Rectal smooth muscle tissue (tissue), 1 donor: ENCODE data around the gene PTPN2.
"Not testable (repeated sequence)": the region's sequence is repeated elsewhere in the genome, so short reads cannot be mapped to it uniquely, and the experiment has no call there.

ENCODE experiments used
- H3K27ac ChIP-seq: one replicate; pipeline ENCODE4 v1.7.0; 2013; ENCODE audit warnings: low read depth, low read length, inconsistent platforms
- H3K27me3 ChIP-seq: one replicate; pipeline ENCODE4 v1.7.0; 2013; ENCODE audit warnings: low read length; ENCODE audit not compliant: control insufficient read depth, insufficient read depth
- H3K36me3 ChIP-seq: one replicate; pipeline ENCODE4 v1.7.0; 2013; ENCODE audit warnings: low read length; ENCODE audit not compliant: control insufficient read depth, insufficient read depth
- H3K4me1 ChIP-seq: one replicate; pipeline ENCODE4 v1.7.0; 2013; ENCODE audit warnings: low read length; ENCODE audit not compliant: control insufficient read depth, insufficient read depth
- H3K4me3 ChIP-seq: one replicate; pipeline ENCODE4 v1.7.0; 2013; ENCODE audit warnings: low read length
- H3K9ac ChIP-seq: one replicate; pipeline ENCODE4 v1.7.0; 2013; ENCODE audit warnings: low read length

PTPN2 gene

DNA sequence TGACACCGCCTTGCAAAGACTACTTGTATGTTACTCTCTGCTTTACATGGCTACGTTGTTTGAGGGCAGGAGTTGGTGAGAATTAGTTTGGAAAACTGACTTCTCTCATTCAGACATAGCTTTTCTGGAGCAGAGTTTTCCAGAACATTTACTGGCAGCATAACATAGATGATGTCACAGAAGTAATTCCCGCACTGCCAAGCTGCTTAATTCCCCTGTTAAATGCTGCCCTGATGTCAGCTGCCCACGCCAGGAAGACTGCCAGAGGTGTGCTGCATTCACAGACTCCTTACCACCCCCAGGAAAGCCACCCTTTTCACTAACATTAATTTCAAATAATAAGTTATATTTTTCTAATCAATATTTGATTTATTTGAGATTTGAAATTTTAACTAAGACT lies 24.7 kb upstream of the PTPN2 start:
- no peak overlapping the region for H3K27ac ChIP-seq
- H3K4me1 ChIP-seq: no peaks in the 10 kb centered on the region
- H3K36me3 ChIP-seq: no peaks in the 10 kb centered on the region
- no peaks in the 10 kb centered on the region for H3K27me3 ChIP-seq
- no peak overlapping the region for H3K4me3 ChIP-seq
- no peak overlapping the region for H3K9ac ChIP-seq

DNA sequence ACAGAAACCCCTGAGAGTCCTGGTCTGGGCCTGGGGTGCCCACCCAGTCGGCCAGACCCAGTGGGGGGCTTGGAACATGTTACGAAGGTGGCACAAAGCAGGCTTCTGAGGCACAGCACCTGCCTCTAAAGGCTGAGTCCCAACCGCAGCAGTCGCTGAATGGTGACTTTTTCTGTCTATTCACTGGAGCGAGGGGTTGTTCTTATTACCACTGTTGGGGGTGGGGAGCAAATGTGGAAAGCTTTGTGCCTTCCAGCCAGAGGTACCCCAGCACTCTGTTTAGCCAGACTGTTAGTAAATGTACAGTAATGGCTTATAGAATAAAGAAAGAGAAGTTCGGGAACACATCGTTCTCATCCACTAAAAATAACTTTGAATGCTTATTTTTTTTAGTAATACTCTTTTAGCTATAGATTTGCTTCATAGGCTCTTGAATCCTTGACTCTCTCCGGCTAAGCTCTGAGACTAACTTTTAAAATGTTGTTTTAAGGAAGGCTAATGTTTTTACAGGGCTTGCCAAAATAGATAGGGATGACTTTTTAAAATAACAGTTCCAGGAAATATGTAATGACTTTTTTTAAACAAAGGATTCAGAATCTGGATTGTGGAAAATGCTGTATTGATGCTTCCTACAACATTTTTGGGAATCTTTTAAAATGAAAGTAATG lies 23.4 kb upstream of the PTPN2 start:
- Histone ChIP-seq H3K27me3 (no peaks in the 10 kb centered on the region), H3K4me1 (no peaks in the 10 kb centered on the region), H3K36me3 (no peaks in the 10 kb centered on the region), H3K9ac (no peak overlapping the region), H3K4me3 (no peak overlapping the region), H3K27ac (no peak overlapping the region)

DNA sequence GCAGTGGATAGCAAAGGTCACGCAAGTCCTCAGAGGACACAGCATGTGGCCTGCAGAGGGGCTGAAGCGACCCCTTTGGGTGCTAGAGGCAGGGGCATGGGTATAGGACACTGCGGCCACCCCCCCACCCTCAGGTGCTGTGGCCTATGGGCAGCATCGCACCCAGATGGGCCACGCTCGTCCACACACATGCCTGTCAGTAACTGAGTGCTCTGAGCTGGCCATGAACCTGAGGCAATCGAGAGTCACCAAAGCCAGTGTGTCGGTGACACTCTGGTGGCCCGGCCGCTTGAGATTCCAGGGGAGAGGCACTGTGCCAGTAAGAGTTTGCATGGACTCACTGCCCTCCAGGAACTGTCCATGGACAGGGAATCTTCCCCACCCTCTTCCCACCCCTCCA lies 22.7 kb upstream of the PTPN2 start:
- no peak overlapping the region for H3K4me3 ChIP-seq
- no peaks in the 10 kb centered on the region for H3K27me3 ChIP-seq
- H3K4me1 ChIP-seq: no peaks in the 10 kb centered on the region
- H3K9ac ChIP-seq: no peak overlapping the region
- H3K36me3 ChIP-seq: no peaks in the 10 kb centered on the region
- H3K27ac ChIP-seq: no peak overlapping the region

DNA sequence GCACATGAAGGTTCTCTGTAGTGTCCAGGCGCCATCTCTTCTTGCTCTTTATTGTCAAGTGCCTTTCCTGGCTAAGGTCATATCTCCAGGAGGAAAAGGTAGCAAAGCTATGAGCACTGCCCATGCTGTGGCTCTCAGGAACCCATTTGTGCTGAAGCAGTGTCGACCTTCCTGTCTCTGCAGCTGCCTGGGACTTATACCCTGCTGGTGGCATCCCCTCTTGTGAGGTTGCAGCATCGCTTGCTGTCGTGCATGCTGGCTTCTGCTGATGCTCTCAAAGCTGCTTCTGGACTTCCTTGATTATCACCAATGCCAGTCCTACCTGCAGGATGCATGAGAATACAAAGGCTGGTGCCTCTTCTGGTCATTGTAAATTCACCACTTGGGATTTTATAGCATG lies 22.1 kb upstream of the PTPN2 start:
- no peaks in the 10 kb centered on the region for H3K36me3 ChIP-seq
- no peak overlapping the region for H3K4me3 ChIP-seq
- no peaks in the 10 kb centered on the region for H3K4me1 ChIP-seq
- no peak overlapping the region for H3K27ac ChIP-seq
- no peak overlapping the region for H3K9ac ChIP-seq
- no peaks in the 10 kb centered on the region for H3K27me3 ChIP-seq

DNA sequence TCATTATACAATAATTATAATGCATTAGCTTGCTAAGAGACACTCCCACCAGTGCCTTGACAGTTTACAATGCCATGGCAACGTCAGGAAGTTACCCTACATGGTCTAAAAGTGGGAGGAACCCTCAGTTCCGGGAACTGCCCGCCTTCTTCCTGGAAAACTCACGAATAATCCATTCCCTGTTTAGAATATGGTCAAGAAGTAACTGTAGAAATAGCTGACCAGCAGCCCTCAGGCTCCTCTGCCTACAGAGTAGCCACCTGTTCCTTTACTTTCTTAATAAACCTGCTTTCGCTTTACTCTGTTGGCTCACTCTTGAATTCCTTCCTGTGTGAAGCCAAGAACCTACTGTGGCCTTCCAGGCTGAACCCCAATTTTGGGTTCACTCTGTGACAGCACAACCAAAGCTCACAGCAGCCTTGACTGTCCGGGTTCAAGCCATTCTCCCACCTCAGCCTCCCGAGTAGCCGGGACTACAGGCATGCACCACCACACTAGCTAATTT lies 20.0 kb upstream of the PTPN2 start:
- H3K4me3 ChIP-seq: no peak overlapping the region
- H3K36me3 ChIP-seq: no peaks in the 10 kb centered on the region
- no peaks in the 10 kb centered on the region for H3K27me3 ChIP-seq
- no peaks in the 10 kb centered on the region for H3K4me1 ChIP-seq
- no peak overlapping the region for H3K27ac ChIP-seq
- H3K9ac ChIP-seq: no peak overlapping the region

DNA sequence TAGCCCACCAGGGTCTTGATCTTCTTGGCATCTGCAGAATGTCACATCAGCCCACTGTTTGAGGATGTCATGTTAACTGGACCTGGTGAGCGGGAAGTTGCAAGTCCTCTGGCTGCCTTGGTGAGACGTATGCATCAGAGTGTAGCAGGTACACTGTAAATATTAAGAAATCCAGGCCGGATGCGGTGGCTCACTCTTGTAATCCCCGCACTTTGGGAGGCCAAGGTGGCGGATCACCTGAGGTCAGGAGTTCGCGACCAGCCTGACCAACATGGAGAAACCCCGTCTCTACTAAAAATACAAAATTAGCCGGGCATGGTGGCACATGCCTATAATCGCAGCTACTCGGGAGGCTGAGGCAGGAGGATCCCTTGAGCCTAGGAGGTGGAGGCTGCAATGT lies 17.2 kb upstream of the PTPN2 start:
- H3K27me3 ChIP-seq, H3K4me1 ChIP-seq, H3K27ac ChIP-seq, H3K9ac ChIP-seq, H3K4me3 ChIP-seq, H3K36me3 ChIP-seq: not testable (repeated sequence)

DNA sequence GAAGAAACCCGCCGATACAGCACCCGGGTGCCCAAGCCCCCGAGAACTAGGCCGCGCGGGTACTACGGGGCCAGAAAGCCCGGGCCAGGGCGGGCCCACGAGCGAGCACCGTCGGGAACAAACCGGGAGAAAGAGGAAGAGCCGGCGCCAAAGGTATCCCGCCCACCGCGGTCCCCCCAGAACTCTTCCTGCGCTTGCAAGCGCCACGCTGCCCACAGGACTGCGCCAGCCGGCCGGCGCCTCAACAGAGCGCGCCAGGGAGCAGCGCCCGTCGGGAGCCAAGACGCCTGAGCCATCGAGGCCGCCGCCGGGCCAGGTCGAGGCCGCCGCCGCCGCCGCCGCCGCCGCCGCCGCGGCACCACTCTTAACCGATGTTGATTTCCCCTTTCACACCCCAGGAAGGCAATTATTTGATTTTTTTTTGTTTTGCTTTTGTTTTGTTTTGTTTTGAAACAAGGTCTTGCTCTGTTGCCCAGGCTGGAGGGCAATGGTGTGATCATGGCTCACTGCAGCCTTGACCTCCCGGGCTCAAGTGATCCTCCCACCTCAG lies 12.8 kb upstream of the PTPN2 start:
- not testable (repeated sequence) for H3K36me3 ChIP-seq, H3K27me3 ChIP-seq, H3K4me1 ChIP-seq, H3K9ac ChIP-seq, H3K4me3 ChIP-seq, H3K27ac ChIP-seq

DNA sequence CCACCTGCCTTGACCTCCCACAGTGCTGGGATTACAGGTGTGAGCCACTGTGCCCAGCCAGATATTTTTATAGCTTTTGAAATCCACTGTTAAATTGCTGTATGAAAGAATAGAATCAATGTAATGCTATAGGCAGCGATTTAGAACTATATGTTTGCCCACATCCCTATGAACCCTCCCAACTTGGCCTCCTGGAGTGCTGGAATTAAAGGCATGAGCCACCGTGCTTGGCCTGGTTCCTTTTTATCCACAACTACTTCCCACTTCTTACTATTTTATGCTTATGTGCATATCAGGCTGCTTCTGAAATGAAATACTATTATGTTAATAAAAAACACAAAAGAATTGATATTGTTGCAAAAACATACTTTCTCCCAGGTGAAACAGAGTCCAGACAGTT lies 11.6 kb upstream of the PTPN2 start:
- no peak overlapping the region for H3K27ac ChIP-seq
- H3K27me3 ChIP-seq: no peaks in the 10 kb centered on the region
- H3K4me3 ChIP-seq: no peak overlapping the region
- no peaks in the 10 kb centered on the region for H3K4me1 ChIP-seq
- H3K36me3 ChIP-seq: no peaks in the 10 kb centered on the region
- H3K9ac ChIP-seq: no peak overlapping the region

DNA sequence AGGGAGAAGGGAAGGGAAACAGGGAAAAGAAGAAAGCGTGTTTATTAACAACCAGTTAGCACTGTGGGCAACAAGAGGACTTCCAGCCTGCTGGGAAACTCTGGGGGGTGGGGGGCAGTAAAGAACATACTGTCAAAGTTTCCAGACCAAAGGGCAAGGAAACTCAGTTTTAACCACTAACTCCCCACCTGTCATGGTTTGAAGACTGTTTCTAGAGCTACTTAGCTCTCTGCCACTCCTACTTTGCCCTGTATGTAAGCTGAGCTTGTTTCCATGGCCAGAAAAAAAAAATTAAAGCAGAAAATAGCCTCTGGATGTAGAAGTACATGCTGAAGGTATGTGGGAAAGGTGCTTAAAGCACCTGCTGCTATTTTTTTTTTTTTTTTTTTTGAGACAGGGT lies 11.0 kb upstream of the PTPN2 start:
- Histone ChIP-seq H3K9ac (no peak overlapping the region), H3K4me3 (no peak overlapping the region), H3K27ac (no peak overlapping the region), H3K27me3 (no peaks in the 10 kb centered on the region), H3K4me1 (no peaks in the 10 kb centered on the region), H3K36me3 (no peaks in the 10 kb centered on the region)

DNA sequence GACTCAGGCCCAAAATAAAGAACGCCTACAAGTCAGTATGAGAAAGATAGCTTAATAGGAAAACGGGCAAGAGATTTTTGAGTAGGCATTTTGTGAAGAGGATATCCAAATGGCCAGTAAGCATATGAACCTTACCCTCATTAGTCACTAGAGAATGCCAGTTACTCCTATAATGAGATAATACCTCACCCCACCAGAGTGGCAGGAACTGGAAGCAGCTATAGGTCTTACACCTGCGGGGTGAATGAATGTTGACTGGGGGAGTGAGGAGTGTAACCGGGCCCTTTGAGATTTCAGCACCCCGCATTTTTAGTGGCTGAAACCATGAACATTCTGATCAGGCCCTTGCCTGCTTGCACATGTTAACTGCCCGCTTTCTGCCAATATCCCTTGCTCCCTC lies 7.5 kb upstream of the PTPN2 start:
- Histone ChIP-seq H3K4me1 (no peaks in the 10 kb centered on the region), H3K27me3 (no peaks in the 10 kb centered on the region), H3K4me3 (no peak overlapping the region), H3K9ac (no peak overlapping the region), H3K27ac (no peak overlapping the region), H3K36me3 (no peaks in the 10 kb centered on the region)

DNA sequence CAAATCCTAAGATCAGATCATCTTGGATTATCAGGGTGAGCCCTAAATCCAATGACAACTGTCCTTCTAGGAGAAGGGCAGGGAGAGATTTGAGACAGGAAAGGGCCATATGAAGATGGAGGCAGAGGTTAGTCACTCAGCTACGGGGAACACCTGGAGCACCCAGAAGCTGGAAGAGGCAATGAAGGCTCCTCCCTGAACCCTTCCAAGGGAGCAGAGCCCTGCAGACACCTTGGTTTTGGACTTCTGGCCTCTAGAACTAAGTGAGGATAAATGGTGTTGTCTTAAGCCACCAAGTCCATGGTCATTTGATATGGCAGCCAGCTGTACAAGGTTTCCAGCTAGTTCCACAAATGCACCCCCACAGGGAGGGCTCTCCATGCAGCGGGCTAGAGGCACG lies 6.9 kb upstream of the PTPN2 start:
- H3K4me3 ChIP-seq: no peak overlapping the region
- H3K27ac ChIP-seq: no peak overlapping the region
- no peaks in the 10 kb centered on the region for H3K36me3 ChIP-seq
- H3K9ac ChIP-seq: no peak overlapping the region
- H3K4me1 ChIP-seq: no peaks in the 10 kb centered on the region
- no peaks in the 10 kb centered on the region for H3K27me3 ChIP-seq

DNA sequence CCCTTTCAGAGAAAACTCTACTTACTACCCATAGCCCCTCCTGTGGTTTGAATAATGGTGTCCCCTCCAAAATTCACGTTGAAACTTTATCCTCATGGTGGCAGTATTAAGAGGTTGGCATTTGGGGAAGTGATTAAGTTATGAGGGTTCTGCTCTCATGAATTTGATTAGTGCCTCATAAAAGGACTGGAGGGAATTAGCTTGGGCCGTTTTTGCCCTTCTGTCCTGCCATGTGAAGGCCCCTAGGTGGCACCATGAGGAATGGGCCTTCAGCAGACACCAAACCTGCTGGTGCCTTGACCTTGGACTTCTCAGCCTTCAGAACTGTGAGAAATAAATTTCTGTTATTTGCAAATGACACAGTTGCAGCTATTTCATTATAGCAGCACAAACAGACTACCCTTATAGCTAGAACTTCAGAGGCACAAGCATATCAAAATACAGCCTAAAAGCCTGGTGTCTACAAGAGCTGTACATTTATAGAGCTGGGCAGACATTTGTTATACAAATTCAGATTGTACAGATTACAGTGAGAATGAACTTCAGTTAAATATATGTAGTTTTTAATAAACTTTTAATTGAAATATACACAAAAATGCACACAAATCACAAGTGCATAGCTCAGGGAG lies 2.6 kb upstream of the PTPN2 start:
- H3K9ac ChIP-seq: no peak overlapping the region

DNA sequence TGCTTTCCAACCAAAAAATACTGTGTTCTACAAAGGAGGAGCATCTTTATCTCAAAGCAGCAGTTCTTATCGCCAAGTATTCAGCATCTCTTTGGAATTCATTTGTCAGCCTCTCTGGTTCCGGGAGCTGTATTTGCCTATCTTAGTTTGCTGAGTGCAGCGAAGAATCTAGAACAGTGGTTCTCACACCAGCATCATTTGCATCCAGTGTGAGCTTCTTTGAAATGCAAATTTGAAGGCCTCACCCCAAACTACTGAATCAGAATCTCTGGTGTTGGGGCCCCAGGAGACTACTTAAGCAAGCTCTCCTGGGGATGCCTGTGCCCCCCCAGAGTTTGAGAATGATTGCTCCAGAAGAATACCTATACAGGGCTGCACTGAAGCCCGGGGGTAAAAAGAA lies 1.5 kb upstream of the PTPN2 start:
- no peak overlapping the region for H3K4me3 ChIP-seq
- H3K36me3 ChIP-seq: no peaks in the 10 kb centered on the region
- H3K4me1 ChIP-seq: peaks cover 8% of the 10 kb centered on the region
- H3K27ac ChIP-seq: no peak overlapping the region
- H3K27me3 ChIP-seq: no peaks in the 10 kb centered on the region
- H3K9ac ChIP-seq: no peak overlapping the region

More for the DNA sequence above, 2.6 kb upstream of the PTPN2 start:
- H3K27me3 ChIP-seq: no peaks in the 10 kb centered on the region
- peaks cover 8% of the 10 kb centered on the region for H3K4me1 ChIP-seq
- H3K27ac ChIP-seq: no peak overlapping the region
- H3K36me3 ChIP-seq: no peaks in the 10 kb centered on the region
- no peak overlapping the region for H3K4me3 ChIP-seq
